ENCODE results near the gene GCNT4.

The GCNT4 gene

DNA sequence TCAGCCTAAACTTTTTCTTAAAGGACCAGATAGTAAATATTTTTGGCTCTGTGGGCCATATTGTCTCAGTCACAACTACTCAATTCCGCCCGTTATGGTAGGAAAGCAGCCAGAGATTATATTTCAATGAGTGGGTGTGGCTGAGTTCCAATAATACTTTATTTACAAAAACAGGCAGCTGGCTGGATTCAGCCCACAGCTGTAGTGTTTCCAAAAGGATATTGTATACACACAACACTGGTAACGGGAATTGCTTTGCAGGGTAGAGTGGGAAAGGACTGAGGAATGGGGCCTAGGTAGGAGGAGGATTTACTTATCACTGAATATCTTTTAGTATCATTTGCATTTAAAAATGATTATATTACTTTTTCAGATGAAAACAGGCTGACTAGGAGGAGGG lies 21.0 kb downstream of the GCNT4 start:
- no peaks in the 10 kb centered on the region for H3K36me3 ChIP-seq (ENCODE audit: control insufficient read depth, insufficient read depth, low read length)
- H3K9me3 ChIP-seq (ENCODE audit: control insufficient read depth, insufficient read depth, low read length), result no peaks in the 10 kb centered on the region
- no peaks in the 10 kb centered on the region for H3K4me1 ChIP-seq (ENCODE audit: control insufficient read depth, insufficient read depth, low read length)
- H3K9ac ChIP-seq (ENCODE audit: low read depth, low read length), result no peak overlapping the region
- H3K27me3 ChIP-seq (ENCODE audit: control insufficient read depth, insufficient read depth, low read length), result no peaks in the 10 kb centered on the region
- no peak overlapping the region for H3K4me3 ChIP-seq (ENCODE audit: low read depth, low read length)

DNA sequence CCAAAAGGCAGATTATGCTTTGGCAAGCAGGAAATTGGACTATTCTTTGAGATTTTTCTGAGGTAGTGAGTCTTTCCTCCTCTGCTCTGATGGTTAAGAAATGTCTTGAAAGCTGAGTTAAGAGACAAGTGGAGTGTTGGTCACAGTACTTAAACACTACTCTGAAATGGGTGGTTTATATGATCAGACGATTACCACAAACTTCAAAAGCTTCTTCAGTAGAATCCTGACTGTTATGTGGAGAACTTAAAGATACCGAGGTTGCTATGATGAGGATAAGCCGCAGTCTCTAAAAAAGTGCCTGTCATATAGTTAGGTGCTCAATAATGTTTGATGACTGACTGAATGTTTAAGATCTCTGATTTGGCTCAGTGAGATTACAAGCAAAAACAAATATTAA lies 24.3 kb downstream of the GCNT4 start:
- Histone ChIP-seq H3K4me3 (ENCODE audit: low read depth, low read length) (no peak overlapping the region), H3K4me1 (ENCODE audit: control insufficient read depth, insufficient read depth, low read length) (no peaks in the 10 kb centered on the region), H3K27me3 (ENCODE audit: control insufficient read depth, insufficient read depth, low read length) (no peaks in the 10 kb centered on the region), H3K36me3 (ENCODE audit: control insufficient read depth, insufficient read depth, low read length) (no peaks in the 10 kb centered on the region), H3K9ac (ENCODE audit: low read depth, low read length) (no peak overlapping the region), H3K9me3 (ENCODE audit: control insufficient read depth, insufficient read depth, low read length) (no peaks in the 10 kb centered on the region)

DNA sequence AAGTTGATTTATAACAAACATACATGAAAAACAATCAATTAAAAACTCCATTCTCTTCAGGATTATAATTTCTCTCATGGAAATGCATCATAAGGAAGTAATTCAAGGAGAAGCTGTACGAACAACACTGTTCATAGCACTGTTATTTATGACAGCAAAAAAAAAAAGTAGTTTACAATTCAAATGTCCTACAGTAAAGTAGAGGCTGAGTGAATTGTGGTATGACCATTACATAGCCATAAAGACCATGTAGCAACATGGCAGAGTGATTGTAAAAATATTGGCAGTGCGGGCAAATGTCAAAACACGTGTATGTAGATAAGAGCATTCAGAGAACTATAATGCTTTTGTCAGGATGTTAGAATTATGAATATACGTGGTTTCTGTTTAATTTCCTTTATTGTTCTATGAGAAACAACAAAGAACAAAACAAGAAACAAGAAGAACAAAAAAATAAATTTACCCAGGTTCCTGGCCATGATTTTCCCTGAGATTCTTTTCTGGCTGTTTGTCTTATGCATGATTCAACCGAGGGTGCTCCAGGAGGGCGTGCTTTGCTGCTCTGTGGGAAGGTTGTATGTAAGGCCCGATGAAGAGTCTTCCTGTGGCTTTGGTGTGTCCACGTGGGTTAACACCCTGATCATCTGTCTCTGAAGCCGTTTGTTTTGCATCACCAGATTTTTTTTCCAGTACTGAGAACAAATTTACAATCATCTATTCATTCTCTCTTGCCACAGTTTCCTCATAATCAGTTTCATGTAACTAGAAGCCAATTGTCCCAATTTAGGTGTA lies 28.8 kb downstream of the GCNT4 start:
- no peaks in the 10 kb centered on the region for H3K36me3 ChIP-seq (ENCODE audit: control insufficient read depth, insufficient read depth, low read length)
- no peaks in the 10 kb centered on the region for H3K9me3 ChIP-seq (ENCODE audit: control insufficient read depth, insufficient read depth, low read length)
- H3K4me1 ChIP-seq (ENCODE audit: control insufficient read depth, insufficient read depth, low read length), result no peaks in the 10 kb centered on the region
- H3K9ac ChIP-seq (ENCODE audit: low read depth, low read length), result no peak overlapping the region
- no peak overlapping the region for H3K4me3 ChIP-seq (ENCODE audit: low read depth, low read length)
- no peaks in the 10 kb centered on the region for H3K27me3 ChIP-seq (ENCODE audit: control insufficient read depth, insufficient read depth, low read length)

- H3K4me1 ChIP-seq (ENCODE audit: control insufficient read depth, insufficient read depth, low read length), result no peaks in the 10 kb centered on the region
- H3K27me3 ChIP-seq (ENCODE audit: control insufficient read depth, insufficient read depth, low read length), result no peaks in the 10 kb centered on the region
- no peaks in the 10 kb centered on the region for H3K36me3 ChIP-seq (ENCODE audit: control insufficient read depth, insufficient read depth, low read length)
- H3K9ac ChIP-seq (ENCODE audit: low read depth, low read length), result no peak overlapping the region
- no peaks in the 10 kb centered on the region for H3K9me3 ChIP-seq (ENCODE audit: control insufficient read depth, insufficient read depth, low read length)
- no peak overlapping the region for H3K4me3 ChIP-seq (ENCODE audit: low read depth, low read length)
Measured at GRCh38 chr5:75021800-75022199, 30.6 kb downstream of the GCNT4 start.

GRCh38 chr5:75021219-75021618 lies 31.1 kb downstream of the GCNT4 start:
- H3K27me3 ChIP-seq (ENCODE audit: control insufficient read depth, insufficient read depth, low read length), result no peaks in the 10 kb centered on the region
- no peaks in the 10 kb centered on the region for H3K4me1 ChIP-seq (ENCODE audit: control insufficient read depth, insufficient read depth, low read length)
- H3K9me3 ChIP-seq (ENCODE audit: control insufficient read depth, insufficient read depth, low read length), result no peaks in the 10 kb centered on the region
- no peaks in the 10 kb centered on the region for H3K36me3 ChIP-seq (ENCODE audit: control insufficient read depth, insufficient read depth, low read length)
- no peak overlapping the region for H3K9ac ChIP-seq (ENCODE audit: low read depth, low read length)
- H3K4me3 ChIP-seq (ENCODE audit: low read depth, low read length), result no peak overlapping the region

DNA sequence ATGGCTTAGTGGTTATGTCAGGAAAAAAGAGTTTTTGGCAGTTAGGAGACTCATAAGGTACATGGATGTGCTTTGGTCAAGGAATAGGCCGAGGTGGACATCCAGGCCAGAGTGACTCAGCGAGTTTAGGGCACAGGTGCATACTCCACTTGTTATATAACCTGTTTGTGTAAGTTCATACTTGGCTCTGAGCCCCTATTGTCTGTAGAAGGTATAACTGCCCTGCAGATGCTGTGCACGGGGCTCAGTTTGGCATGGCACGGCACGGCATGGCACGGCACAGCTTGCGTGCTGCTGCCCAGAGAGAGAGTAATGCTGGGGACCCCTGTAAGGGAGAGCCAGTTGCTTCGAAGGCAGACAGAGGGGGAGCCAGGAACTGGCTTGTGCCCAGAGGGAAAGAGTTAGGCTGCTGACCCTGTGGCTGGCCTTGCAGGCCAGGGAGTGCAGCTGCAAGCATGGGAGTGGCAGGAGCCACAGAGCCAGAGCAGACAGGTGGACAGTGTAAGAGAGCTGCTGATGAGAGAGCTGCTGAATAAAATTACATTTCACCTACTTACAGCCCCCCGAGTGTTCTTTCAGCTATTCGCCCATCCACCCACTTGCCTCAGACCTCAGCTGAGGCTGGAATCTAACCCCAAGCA lies 32.2 kb downstream of the GCNT4 start:
- no peaks in the 10 kb centered on the region for H3K27me3 ChIP-seq (ENCODE audit: control insufficient read depth, insufficient read depth, low read length)
- H3K9ac ChIP-seq (ENCODE audit: low read depth, low read length), result no peak overlapping the region
- H3K4me1 ChIP-seq (ENCODE audit: control insufficient read depth, insufficient read depth, low read length), result no peaks in the 10 kb centered on the region
- H3K36me3 ChIP-seq (ENCODE audit: control insufficient read depth, insufficient read depth, low read length), result no peaks in the 10 kb centered on the region
- no peaks in the 10 kb centered on the region for H3K9me3 ChIP-seq (ENCODE audit: control insufficient read depth, insufficient read depth, low read length)
- no peak overlapping the region for H3K4me3 ChIP-seq (ENCODE audit: low read depth, low read length)

- no peaks in the 10 kb centered on the region for H3K36me3 ChIP-seq (ENCODE audit: control insufficient read depth, insufficient read depth, low read length)
- H3K4me3 ChIP-seq (ENCODE audit: low read depth, low read length), result no peak overlapping the region
- H3K4me1 ChIP-seq (ENCODE audit: control insufficient read depth, insufficient read depth, low read length), result no peaks in the 10 kb centered on the region
- H3K9me3 ChIP-seq (ENCODE audit: control insufficient read depth, insufficient read depth, low read length), result no peaks in the 10 kb centered on the region
- H3K9ac ChIP-seq (ENCODE audit: low read depth, low read length), result no peak overlapping the region
- no peaks in the 10 kb centered on the region for H3K27me3 ChIP-seq (ENCODE audit: control insufficient read depth, insufficient read depth, low read length)
Measured at GRCh38 chr5:75018805-75019587, 33.4 kb downstream of the GCNT4 start.

DNA sequence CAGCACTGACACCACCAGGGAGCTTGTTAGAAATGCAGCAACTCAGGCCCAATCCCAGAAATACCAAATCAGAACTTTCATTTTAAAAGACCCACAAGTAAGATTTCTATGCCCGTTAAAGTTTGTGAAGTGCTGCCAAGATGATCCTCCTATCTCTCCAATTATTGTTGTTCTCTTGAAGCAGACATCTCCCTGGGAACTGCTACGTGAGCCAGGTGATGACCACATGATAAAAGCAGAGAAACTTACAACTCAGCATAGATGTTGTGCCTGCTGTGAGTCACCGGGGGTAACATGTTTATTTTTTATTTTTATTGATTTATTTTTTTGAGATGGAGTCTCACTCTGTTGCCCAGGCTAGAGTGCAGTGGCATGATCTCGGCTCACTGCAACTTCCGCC lies 34.4 kb downstream of the GCNT4 start:
- no peaks in the 10 kb centered on the region for H3K4me1 ChIP-seq (ENCODE audit: control insufficient read depth, insufficient read depth, low read length)
- no peaks in the 10 kb centered on the region for H3K36me3 ChIP-seq (ENCODE audit: control insufficient read depth, insufficient read depth, low read length)
- no peaks in the 10 kb centered on the region for H3K9me3 ChIP-seq (ENCODE audit: control insufficient read depth, insufficient read depth, low read length)
- H3K27me3 ChIP-seq (ENCODE audit: control insufficient read depth, insufficient read depth, low read length), result no peaks in the 10 kb centered on the region
- H3K4me3 ChIP-seq (ENCODE audit: low read depth, low read length), result no peak overlapping the region
- H3K9ac ChIP-seq (ENCODE audit: low read depth, low read length), result no peak overlapping the region

DNA sequence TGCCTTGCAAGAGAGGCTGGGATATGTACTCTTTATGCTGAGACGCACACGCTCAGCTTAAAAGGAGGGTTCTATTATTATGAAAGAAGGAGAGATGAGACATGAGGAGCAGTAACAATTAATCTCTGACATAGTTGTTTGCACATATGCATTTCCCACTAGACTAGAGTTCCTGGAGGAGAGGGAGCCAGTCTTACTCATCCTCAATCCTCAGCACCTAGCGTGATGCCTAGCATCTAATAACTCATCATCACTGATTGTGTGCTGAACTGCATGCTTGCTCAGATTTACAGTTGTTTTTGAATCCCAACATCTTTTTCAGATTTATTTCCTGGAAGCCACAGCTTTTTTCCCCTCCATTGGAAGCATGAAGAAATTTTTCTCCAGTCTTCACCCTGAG lies 35.5 kb downstream of the GCNT4 start:
- no peaks in the 10 kb centered on the region for H3K36me3 ChIP-seq (ENCODE audit: control insufficient read depth, insufficient read depth, low read length)
- H3K4me1 ChIP-seq (ENCODE audit: control insufficient read depth, insufficient read depth, low read length), result no peaks in the 10 kb centered on the region
- H3K27me3 ChIP-seq (ENCODE audit: control insufficient read depth, insufficient read depth, low read length), result no peaks in the 10 kb centered on the region
- H3K4me3 ChIP-seq (ENCODE audit: low read depth, low read length), result no peak overlapping the region
- no peak overlapping the region for H3K9ac ChIP-seq (ENCODE audit: low read depth, low read length)
- no peaks in the 10 kb centered on the region for H3K9me3 ChIP-seq (ENCODE audit: control insufficient read depth, insufficient read depth, low read length)

- Histone ChIP-seq H3K9me3 (ENCODE audit: control insufficient read depth, insufficient read depth, low read length) (no peaks in the 10 kb centered on the region), H3K4me1 (ENCODE audit: control insufficient read depth, insufficient read depth, low read length) (no peaks in the 10 kb centered on the region), H3K36me3 (ENCODE audit: control insufficient read depth, insufficient read depth, low read length) (no peaks in the 10 kb centered on the region), H3K4me3 (ENCODE audit: low read depth, low read length) (no peak overlapping the region), H3K27me3 (ENCODE audit: control insufficient read depth, insufficient read depth, low read length) (no peaks in the 10 kb centered on the region), H3K9ac (ENCODE audit: low read depth, low read length) (no peak overlapping the region)
Measured at GRCh38 chr5:75012748-75013147, 39.6 kb downstream of the GCNT4 start.

DNA sequence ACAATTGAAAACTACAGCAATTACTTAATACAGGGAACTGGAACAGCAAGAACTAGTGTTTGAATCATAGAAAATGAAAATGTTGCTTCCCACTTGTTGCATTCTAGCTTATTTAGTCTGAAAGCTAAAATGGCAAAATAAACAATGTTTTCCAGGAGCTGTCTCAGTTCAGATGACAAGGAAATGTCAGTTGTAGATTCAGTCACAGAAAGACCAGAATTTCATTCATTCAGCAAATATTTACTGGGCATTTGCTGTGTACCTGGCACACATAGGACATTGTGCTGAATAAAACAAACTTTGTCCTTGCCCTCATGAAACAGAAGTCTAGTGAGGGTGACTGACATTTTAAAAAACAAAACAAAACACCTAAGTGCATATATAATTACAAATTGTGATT lies 41.5 kb downstream of the GCNT4 start:
- H3K36me3 ChIP-seq (ENCODE audit: control insufficient read depth, insufficient read depth, low read length), result no peaks in the 10 kb centered on the region
- H3K4me3 ChIP-seq (ENCODE audit: low read depth, low read length), result no peak overlapping the region
- no peaks in the 10 kb centered on the region for H3K9me3 ChIP-seq (ENCODE audit: control insufficient read depth, insufficient read depth, low read length)
- peaks cover 6% of the 10 kb centered on the region for H3K4me1 ChIP-seq (ENCODE audit: control insufficient read depth, insufficient read depth, low read length)
- H3K9ac ChIP-seq (ENCODE audit: low read depth, low read length), result no peak overlapping the region
- no peaks in the 10 kb centered on the region for H3K27me3 ChIP-seq (ENCODE audit: control insufficient read depth, insufficient read depth, low read length)

All from iPS-15b (cell line).